HAP-1 (cell line): ENCODE measurements around the gene CHST11.

Source experiments
- DNase-seq, 2 experiments: peaks; one replicate each; pipeline ENCODE4 v3.0.0-alpha.2; 2016 to 2020; ENCODE audit warnings: low spot score in 2 of 2
- H3K27me3 ChIP-seq: fragments of 250-450 bp; sonication (Bioruptor Pico); 2 replicates; pipeline ENCODE4 v1.5.1; 2020; ENCODE audit warnings: low read depth, mild to moderate bottlenecking, moderate library complexity
- H3K36me3 ChIP-seq: fragments of 250-450 bp; sonication (Bioruptor Pico); replicated peaks from 2 replicates; pipeline ENCODE4 v1.5.1; 2020; ENCODE audit warnings: mild to moderate bottlenecking
- H3K4me1 ChIP-seq: fragments of 250-450 bp; sonication (Bioruptor Pico); 2 replicates; pipeline ENCODE4 v1.5.1; 2020; ENCODE audit warnings: mild to moderate bottlenecking
- H3K4me3 ChIP-seq: fragments of 250-450 bp; sonication (Bioruptor Pico); 2 replicates; pipeline ENCODE4 v1.5.1; 2020; ENCODE audit warnings: mild to moderate bottlenecking, moderate library complexity
- H3K9me3 ChIP-seq: fragments of 250-450 bp; sonication (Bioruptor Pico); 2 replicates; pipeline ENCODE4 v1.5.1; 2020; ENCODE audit warnings: mild to moderate bottlenecking, moderate library complexity
- in situ Hi-C: fragments of 300-500 bp; cut with MboI; formaldehyde crosslinking; loops from 3 replicates; pipeline ENCODE4 v1.14.3; 2020; ENCODE audit warnings: low sequenced_read_pairs, inconsistent platforms, mixed read lengths

Gene CHST11

GRCh38 chr12:104529130-104529874, 72.6 kb downstream of the CHST11 start:
- no peaks in the 10 kb centered on the region for H3K27me3 ChIP-seq
- no peaks in the 10 kb centered on the region; the same call in 1 of the 2 replicates for H3K9me3 ChIP-seq
- H3K4me1 ChIP-seq = no peaks in the 10 kb centered on the region
- H3K4me3 ChIP-seq = no peak overlapping the region
- no peak for DNase-seq
- in situ Hi-C loops = no loop called here
- H3K36me3 ChIP-seq = no peaks in the 10 kb centered on the region

- in situ Hi-C loops = no loop called here
- no peak overlapping the region for H3K4me3 ChIP-seq
- H3K27me3 ChIP-seq = no peaks in the 10 kb centered on the region
- H3K36me3 ChIP-seq = no peaks in the 10 kb centered on the region
- no peaks in the 10 kb centered on the region; the same call in 1 of the 2 replicates for H3K9me3 ChIP-seq
- peaks cover 3% of the 10 kb centered on the region; the same call in 1 of the 2 replicates for H3K4me1 ChIP-seq
- no peak for DNase-seq
Observed at GRCh38 chr12:104532636-104533035, 75.9 kb downstream of the CHST11 start.

- no peak for DNase-seq
- no peaks in the 10 kb centered on the region for H3K36me3 ChIP-seq
- H3K27me3 ChIP-seq = no peaks in the 10 kb centered on the region
- H3K9me3 ChIP-seq = no peaks in the 10 kb centered on the region; the same call in 1 of the 2 replicates
- no peak overlapping the region for H3K4me3 ChIP-seq
- in situ Hi-C loops = no loop called here
- H3K4me1 ChIP-seq = peaks cover 3% of the 10 kb centered on the region; the same call in 1 of the 2 replicates
Observed at GRCh38 chr12:104533134-104533533, 76.4 kb downstream of the CHST11 start.

- H3K27me3 ChIP-seq = no peaks in the 10 kb centered on the region
- in situ Hi-C loops = no loop called here
- H3K4me3 ChIP-seq = no peak overlapping the region
- no peaks in the 10 kb centered on the region; the same call in 1 of the 2 replicates for H3K9me3 ChIP-seq
- no peaks in the 10 kb centered on the region for H3K36me3 ChIP-seq
- DNase-seq = no peak
- peaks cover 3% of the 10 kb centered on the region; the same call in 1 of the 2 replicates for H3K4me1 ChIP-seq
Observed at GRCh38 chr12:104534162-104534856, 77.6 kb downstream of the CHST11 start.

GRCh38 chr12:104534857-104535248, 78.1 kb downstream of the CHST11 start:
- Histone ChIP-seq H3K27me3 (no peaks in the 10 kb centered on the region), H3K4me1 (peaks cover 3% of the 10 kb centered on the region; the same call in 1 of the 2 replicates), H3K4me3 (no peak overlapping the region), H3K36me3 (no peaks in the 10 kb centered on the region), H3K9me3 (no peaks in the 10 kb centered on the region)
- DNase-seq = no peak
- in situ Hi-C loops = no loop called here

- no peaks in the 10 kb centered on the region for H3K9me3 ChIP-seq
- H3K4me1 ChIP-seq = peaks cover 3% of the 10 kb centered on the region; the same call in 1 of the 2 replicates
- no peaks in the 10 kb centered on the region for H3K36me3 ChIP-seq
- H3K27me3 ChIP-seq = no peaks in the 10 kb centered on the region
- in situ Hi-C loops = no loop called here
- no peak overlapping the region for H3K4me3 ChIP-seq
- no peak for DNase-seq
Observed at GRCh38 chr12:104535369-104535768, 78.6 kb downstream of the CHST11 start.

- H3K9me3 ChIP-seq = no peaks in the 10 kb centered on the region
- in situ Hi-C loops = no loop called here
- no peak for DNase-seq
- H3K4me3 ChIP-seq = no peak overlapping the region
- no peaks in the 10 kb centered on the region for H3K27me3 ChIP-seq
- peaks cover 3% of the 10 kb centered on the region; the same call in 1 of the 2 replicates for H3K4me1 ChIP-seq
- no peaks in the 10 kb centered on the region for H3K36me3 ChIP-seq
Observed at GRCh38 chr12:104536841-104537240, 80.1 kb downstream of the CHST11 start.

- Histone ChIP-seq H3K4me3 (no peak overlapping the region), H3K4me1 (peaks cover 3% of the 10 kb centered on the region; the same call in 1 of the 2 replicates), H3K36me3 (no peaks in the 10 kb centered on the region), H3K9me3 (no peaks in the 10 kb centered on the region), H3K27me3 (no peaks in the 10 kb centered on the region)
- in situ Hi-C loops = no loop called here
- no peak for DNase-seq
Observed at GRCh38 chr12:104538056-104538455, 81.3 kb downstream of the CHST11 start.

- Histone ChIP-seq H3K4me3 (no peak overlapping the region), H3K27me3 (no peaks in the 10 kb centered on the region), H3K9me3 (no peaks in the 10 kb centered on the region), H3K4me1 (peaks cover 3% of the 10 kb centered on the region; the same call in 1 of the 2 replicates), H3K36me3 (no peaks in the 10 kb centered on the region)
- in situ Hi-C loops = no loop called here
- no peak for DNase-seq
Observed at GRCh38 chr12:104538891-104539462, 82.2 kb downstream of the CHST11 start.

GRCh38 chr12:104544836-104545235, 88.1 kb downstream of the CHST11 start:
- H3K27me3 ChIP-seq = no peaks in the 10 kb centered on the region
- H3K4me3 ChIP-seq = no peak overlapping the region
- in situ Hi-C loops = no loop called here
- no peaks in the 10 kb centered on the region for H3K36me3 ChIP-seq
- H3K4me1 ChIP-seq = peaks cover 8% of the 10 kb centered on the region
- DNase-seq = peak; percentile 69 to 70
- H3K9me3 ChIP-seq = no peaks in the 10 kb centered on the region

- Histone ChIP-seq H3K36me3 (no peaks in the 10 kb centered on the region), H3K27me3 (no peaks in the 10 kb centered on the region), H3K9me3 (no peaks in the 10 kb centered on the region), H3K4me3 (no peak overlapping the region), H3K4me1 (peaks cover 8% of the 10 kb centered on the region)
- in situ Hi-C loops = no loop called here
- no peak for DNase-seq
Observed at GRCh38 chr12:104546575-104546974, 89.8 kb downstream of the CHST11 start.

- no peaks in the 10 kb centered on the region for H3K27me3 ChIP-seq
Observed at GRCh38 chr12:104547235-104547634, 90.5 kb downstream of the CHST11 start.

GRCh38 chr12:104549815-104550480, 93.2 kb downstream of the CHST11 start:
- no peak for DNase-seq
- Histone ChIP-seq H3K4me3 (no peak overlapping the region), H3K36me3 (no peaks in the 10 kb centered on the region), H3K27me3 (no peaks in the 10 kb centered on the region), H3K9me3 (peaks cover 5% of the 10 kb centered on the region; the same call in 1 of the 2 replicates), H3K4me1 (peaks cover 5% of the 10 kb centered on the region)
- in situ Hi-C loops = no loop called here

More at GRCh38 chr12:104547235-104547634, 90.5 kb downstream of the CHST11 start:
- H3K36me3 ChIP-seq = no peaks in the 10 kb centered on the region
- H3K4me1 ChIP-seq = peaks cover 8% of the 10 kb centered on the region
- H3K9me3 ChIP-seq = no peaks in the 10 kb centered on the region
- H3K4me3 ChIP-seq = no peak overlapping the region
- no peak for DNase-seq
- in situ Hi-C loops = no loop called here
